Subcutaneous adipose tissue (tissue), 4 donors: Measurements from ENCODE around the gene CHCHD10. TPM values are rescaled to one million over a fixed set of nuclear protein-coding genes. Genes with fewer than 3 reads are reported as not detected.

ENCODE experiments used
- total RNA-seq, 4 donors: library from RNA; depleted of rRNA; stranded (reverse); fragments of >200 nt; gene quantifications; one replicate each; pipeline ENCODE4 v1.1.0, GENCODE V29; 2016
- TF ChIP-seq, protein P1 (sequence below): fragments of 450-650 bp; IDR thresholded peaks from one replicate; pipeline ENCODE4 v1.5.1; 2016; ENCODE audit warnings: low read depth, mild to moderate bottlenecking, control low read depth, antibody characterized with exemption, moderate library complexity

CHCHD10 gene
- total RNA-seq, 4 donors from 2014 or later, result 9.3 to 84.6 (median 26.6) TPM

DNA sequence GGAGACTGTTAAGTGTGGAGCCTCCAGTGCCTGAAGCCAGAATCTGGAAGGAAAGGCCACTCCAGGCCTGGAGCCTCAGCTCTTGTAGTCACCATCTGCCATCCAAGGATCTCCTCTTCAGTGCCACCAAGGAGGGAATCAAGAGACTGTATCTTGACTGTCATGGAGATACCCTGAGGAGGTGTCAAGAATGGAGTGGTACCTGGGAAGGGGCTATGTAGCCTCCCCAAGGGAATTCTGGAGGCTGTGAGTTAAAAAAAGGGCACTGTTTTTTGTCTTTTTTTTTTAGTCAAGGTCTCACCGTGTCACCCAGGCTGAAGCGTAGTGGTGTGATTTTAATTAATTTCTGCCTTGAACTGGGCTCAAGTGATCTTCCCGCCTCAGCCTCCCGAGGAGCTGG, 8.2 kb downstream of the CHCHD10 start:
- TF ChIP-seq, protein P1, sequence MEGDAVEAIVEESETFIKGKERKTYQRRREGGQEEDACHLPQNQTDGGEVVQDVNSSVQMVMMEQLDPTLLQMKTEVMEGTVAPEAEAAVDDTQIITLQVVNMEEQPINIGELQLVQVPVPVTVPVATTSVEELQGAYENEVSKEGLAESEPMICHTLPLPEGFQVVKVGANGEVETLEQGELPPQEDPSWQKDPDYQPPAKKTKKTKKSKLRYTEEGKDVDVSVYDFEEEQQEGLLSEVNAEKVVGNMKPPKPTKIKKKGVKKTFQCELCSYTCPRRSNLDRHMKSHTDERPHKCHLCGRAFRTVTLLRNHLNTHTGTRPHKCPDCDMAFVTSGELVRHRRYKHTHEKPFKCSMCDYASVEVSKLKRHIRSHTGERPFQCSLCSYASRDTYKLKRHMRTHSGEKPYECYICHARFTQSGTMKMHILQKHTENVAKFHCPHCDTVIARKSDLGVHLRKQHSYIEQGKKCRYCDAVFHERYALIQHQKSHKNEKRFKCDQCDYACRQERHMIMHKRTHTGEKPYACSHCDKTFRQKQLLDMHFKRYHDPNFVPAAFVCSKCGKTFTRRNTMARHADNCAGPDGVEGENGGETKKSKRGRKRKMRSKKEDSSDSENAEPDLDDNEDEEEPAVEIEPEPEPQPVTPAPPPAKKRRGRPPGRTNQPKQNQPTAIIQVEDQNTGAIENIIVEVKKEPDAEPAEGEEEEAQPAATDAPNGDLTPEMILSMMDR, result no peak

DNA sequence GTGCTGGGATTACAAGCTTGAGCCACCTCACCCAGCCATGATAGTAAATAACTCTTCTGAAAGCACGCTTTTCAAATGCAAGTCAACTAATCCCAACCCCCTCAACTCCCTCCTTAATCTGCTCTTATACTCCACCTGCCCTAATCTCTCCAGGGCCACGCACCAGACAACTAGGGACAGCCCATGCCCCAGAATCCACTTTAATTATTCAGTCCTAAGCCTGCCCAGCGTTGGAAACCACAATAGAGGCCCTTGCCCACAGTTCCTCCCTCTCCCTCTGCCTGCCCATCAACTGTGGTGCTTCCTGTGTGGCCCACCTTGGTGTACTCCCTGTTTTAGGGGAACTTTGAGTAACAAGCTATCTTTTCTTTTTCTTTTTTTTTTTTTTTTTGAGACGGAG, 10.9 kb downstream of the CHCHD10 start:
- TF ChIP-seq, protein P1, result no peak

DNA sequence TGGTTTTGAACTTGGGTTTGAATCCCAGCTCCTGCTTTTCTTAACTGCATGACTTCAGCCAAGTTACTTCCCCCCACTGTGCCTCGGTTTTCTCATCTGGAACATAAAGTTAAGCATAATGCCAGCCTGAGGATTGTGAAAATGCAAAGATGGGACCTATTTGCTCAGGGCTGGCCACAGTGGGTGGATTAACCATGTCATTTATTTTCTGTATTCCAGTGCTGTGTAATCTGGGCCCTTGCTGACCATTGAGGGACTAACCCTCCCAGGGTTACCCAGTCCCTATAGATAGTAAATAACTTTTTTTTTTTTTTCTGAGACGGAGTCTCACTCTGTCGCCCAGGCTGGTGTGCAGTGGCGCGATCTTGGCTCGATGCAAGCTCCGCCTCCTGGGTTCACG, 12.1 kb downstream of the CHCHD10 start:
- TF ChIP-seq, protein P1, result no peak

DNA sequence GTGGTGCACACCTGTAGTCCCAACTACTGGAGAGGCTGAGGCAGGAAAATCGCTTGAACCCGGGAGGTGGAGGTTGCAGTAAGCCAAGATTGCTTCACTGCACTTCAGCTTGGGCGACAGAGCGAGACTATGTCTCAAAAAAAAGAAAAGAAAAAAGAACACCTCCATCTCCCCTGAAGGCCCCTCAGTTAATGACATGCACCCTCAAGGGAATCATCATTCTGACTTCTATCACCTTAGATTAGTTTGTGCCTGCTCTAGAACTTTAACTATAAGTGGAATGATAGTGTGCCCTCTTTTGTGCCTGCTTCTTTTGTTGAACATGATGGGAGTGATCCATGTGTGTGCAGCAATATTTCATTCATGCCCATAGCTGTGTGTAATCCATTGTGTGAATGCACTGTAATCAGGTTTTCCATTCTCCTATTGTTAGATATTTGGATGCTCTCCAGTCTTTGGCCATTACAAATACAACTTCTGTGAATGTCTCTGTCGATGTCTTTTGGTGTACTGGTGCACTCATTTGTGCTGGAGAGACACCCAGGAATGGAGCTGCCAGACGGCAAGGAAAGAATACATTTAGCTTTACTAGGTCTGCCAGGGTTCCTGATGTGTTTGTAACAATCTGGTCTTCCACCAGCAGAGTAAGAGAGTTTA, 12.7 kb downstream of the CHCHD10 start:
- TF ChIP-seq, protein P1, result no peak

DNA sequence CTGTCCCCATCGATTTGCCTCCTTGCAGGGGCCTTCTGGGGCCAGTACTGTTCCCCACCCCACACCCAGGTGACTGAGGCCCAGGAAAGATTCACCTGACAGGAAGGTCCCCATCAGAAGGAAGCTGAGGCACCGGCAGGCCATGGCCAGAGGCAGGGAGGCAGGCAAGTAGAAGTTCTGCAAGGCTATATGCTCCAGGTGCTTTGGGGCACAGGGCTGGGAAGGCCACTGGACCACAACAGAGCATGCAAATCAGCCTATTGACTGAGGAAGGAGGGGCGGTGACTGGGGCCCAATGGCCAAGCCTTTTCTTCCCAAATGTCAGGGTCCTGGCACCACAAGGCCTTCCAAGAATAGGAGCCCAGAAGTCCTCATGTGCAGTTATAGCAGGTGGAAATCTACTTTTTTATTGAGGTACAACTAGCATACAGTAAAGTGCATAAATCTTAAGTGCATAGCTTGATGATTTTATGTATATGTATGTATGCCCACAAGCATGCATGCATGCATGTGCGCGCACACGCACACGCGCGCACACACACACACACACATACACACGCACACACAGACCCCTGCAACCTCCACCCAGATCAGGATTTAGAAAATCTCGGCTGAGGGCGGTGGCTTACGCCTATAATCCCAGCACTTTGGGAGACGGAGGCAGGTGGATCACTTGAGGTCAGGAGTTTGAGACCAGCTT, 13.4 kb downstream of the CHCHD10 start, which contains the start of gene VPREB3:
TSS of gene VPREB3 (minus strand) at position 206 of the 700 bp plus-strand sequence. CDS start at position 144, 62 bp downstream.
- TF ChIP-seq, protein P1, result no peak

DNA sequence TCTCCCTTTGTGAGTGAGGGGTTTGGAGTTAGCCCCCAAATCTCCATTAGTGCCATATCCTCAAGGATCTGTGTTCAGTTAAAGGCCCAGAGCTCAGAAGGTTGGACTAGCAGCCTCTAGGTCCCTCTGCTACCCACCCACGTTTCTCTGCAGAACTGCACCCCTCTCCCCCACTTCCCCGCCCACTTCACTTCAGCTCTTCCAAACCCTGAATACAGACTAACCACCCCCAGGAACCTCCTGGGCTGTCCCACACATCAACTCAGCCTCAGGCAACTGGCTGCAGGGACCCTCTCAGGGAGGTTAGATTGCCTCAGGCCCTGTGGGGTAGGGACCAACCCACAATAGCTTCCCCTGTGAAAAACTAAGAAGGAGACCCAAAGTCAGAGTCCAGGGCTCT, 14.4 kb downstream of the CHCHD10 start:
- TF ChIP-seq, protein P1, result no peak

DNA sequence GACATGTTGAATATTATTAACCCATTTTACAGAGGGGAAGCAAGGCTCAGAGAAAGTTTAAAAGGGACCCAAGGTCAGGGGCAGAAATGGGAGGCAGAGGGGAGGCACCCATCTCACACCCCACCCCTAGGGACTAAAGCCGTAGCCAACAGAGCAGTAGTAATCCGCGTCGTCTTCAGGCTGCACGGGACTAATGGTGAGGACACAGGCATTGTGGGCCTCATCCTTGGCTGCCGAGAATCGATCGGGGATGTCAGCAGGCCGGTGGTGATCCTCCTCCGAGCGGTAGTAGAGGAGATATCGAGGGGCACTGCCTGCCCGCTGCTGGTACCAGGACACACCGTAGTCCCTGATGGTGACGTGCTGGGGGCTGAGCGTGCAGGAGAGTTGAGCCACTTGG, 15.0 kb downstream of the CHCHD10 start:
- TF ChIP-seq, protein P1, result no peak
